Skeletal muscle cell (primary cell): Measurements from ENCODE around the gene ARSD.
"Not testable (repeated sequence)": the region's sequence is repeated elsewhere in the genome, so short reads cannot be mapped to it uniquely, and the experiment has no call there.

Experiments
- DNase-seq: peaks from one replicate; pipeline ENCODE4 v3.0.0-alpha.2; 2010; ENCODE audit warnings: low read depth
- H3K4me3 ChIP-seq: 2 replicates; pipeline ENCODE4 v1.5.1; 2011; ENCODE audit warnings: low read depth, mild to moderate bottlenecking, control low read depth, low read length, moderate library complexity

The ARSD gene

GRCh38 chrX:2934715-2935710, 5.9 kb upstream of the ARSD start:
- DNase-seq, result no peak

GRCh38 chrX:2933125-2933900, 4.2 kb upstream of the ARSD start:
- H3K4me3 ChIP-seq, result no peak overlapping the region
- DNase-seq, result no peak

More at GRCh38 chrX:2934715-2935710, 5.9 kb upstream of the ARSD start:
- no peak overlapping the region for H3K4me3 ChIP-seq

GRCh38 chrX:2931612-2932011, 2.5 kb upstream of the ARSD start:
- no peak for DNase-seq
- no peak overlapping the region for H3K4me3 ChIP-seq

GRCh38 chrX:2931155-2931554, 2.0 kb upstream of the ARSD start:
- DNase-seq, result no peak
- no peak overlapping the region for H3K4me3 ChIP-seq

- peak overlapping the region; percentile 63 for H3K4me3 ChIP-seq
- DNase-seq, result no peak
Measured at GRCh38 chrX:2928191-2928582, 952 bp downstream of the ARSD start.

GRCh38 chrX:2926664-2927275, 2.4 kb downstream of the ARSD start:
- no peak for DNase-seq

GRCh38 chrX:2926255-2926654, 2.9 kb downstream of the ARSD start:
- DNase-seq, H3K4me3 ChIP-seq: not testable (repeated sequence)

More at GRCh38 chrX:2926664-2927275, 2.4 kb downstream of the ARSD start:
- H3K4me3 ChIP-seq, result no peak overlapping the region

GRCh38 chrX:2924151-2924550, 5.0 kb downstream of the ARSD start:
- no peak overlapping the region for H3K4me3 ChIP-seq
- DNase-seq, result no peak

GRCh38 chrX:2921750-2922149, 7.4 kb downstream of the ARSD start:
- H3K4me3 ChIP-seq, result no peak overlapping the region
- DNase-seq, result no peak

GRCh38 chrX:2921193-2921592, 7.9 kb downstream of the ARSD start:
- no peak overlapping the region for H3K4me3 ChIP-seq
- DNase-seq, result no peak

GRCh38 chrX:2917767-2918166, 11.4 kb downstream of the ARSD start:
- no peak overlapping the region for H3K4me3 ChIP-seq
- no peak for DNase-seq

GRCh38 chrX:2913118-2913517, 16.0 kb downstream of the ARSD start:
- no peak overlapping the region for H3K4me3 ChIP-seq
- no peak for DNase-seq

- no peak overlapping the region for H3K4me3 ChIP-seq
- no peak for DNase-seq
Measured at GRCh38 chrX:2910109-2910508, 19.0 kb downstream of the ARSD start.

GRCh38 chrX:2908125-2908685, 20.9 kb downstream of the ARSD start:
- no peak for DNase-seq
- H3K4me3 ChIP-seq, result no peak overlapping the region

- no peak for DNase-seq
- H3K4me3 ChIP-seq, result no peak overlapping the region
Measured at GRCh38 chrX:2907295-2907694, 21.8 kb downstream of the ARSD start.

GRCh38 chrX:2903366-2903765, 25.8 kb downstream of the ARSD start:
- DNase-seq, result no peak
- H3K4me3 ChIP-seq, result no peak overlapping the region

GRCh38 chrX:2902841-2903240, 26.3 kb downstream of the ARSD start:
- no peak overlapping the region for H3K4me3 ChIP-seq
- no peak for DNase-seq

- DNase-seq, result no peak
- no peak overlapping the region for H3K4me3 ChIP-seq
Measured at GRCh38 chrX:2901367-2902036, 27.6 kb downstream of the ARSD start.

GRCh38 chrX:2898846-2899512, 30.2 kb downstream of the ARSD start:
- no peak overlapping the region for H3K4me3 ChIP-seq

More at GRCh38 chrX:2898846-2899512, 30.2 kb downstream of the ARSD start:
- no peak for DNase-seq
